ENCODE data around the gene LRBA.
"Not testable (repeated sequence)": the region's sequence is repeated elsewhere in the genome, so short reads cannot be mapped to it uniquely, and the experiment has no call there.

Gene LRBA

GRCh38 chr4:151013944-151014343, 1.1 kb downstream of the LRBA start:
- no peak for FAIRE-seq

- no peak for FAIRE-seq
Observed at GRCh38 chr4:151013491-151013890, 1.6 kb downstream of the LRBA start.

GRCh38 chr4:151012820-151013219, 2.3 kb downstream of the LRBA start:
- no peak for FAIRE-seq

GRCh38 chr4:151012376-151012775, 2.7 kb downstream of the LRBA start:
- no peak for FAIRE-seq

- no peak for FAIRE-seq
Observed at GRCh38 chr4:151004222-151004621, 10.9 kb downstream of the LRBA start.

GRCh38 chr4:151000747-151001429, 14.2 kb downstream of the LRBA start:
- FAIRE-seq = no peak

- no peak for FAIRE-seq
Observed at GRCh38 chr4:150999086-150999485, 16.0 kb downstream of the LRBA start.

GRCh38 chr4:150997141-150997540, 17.9 kb downstream of the LRBA start:
- no peak for FAIRE-seq

GRCh38 chr4:150994721-150995120, 20.4 kb downstream of the LRBA start:
- FAIRE-seq = no peak

GRCh38 chr4:150993577-150993976, 21.5 kb downstream of the LRBA start:
- not testable (repeated sequence) for FAIRE-seq

GRCh38 chr4:150990993-150991392, 24.1 kb downstream of the LRBA start:
- no peak for FAIRE-seq

GRCh38 chr4:150990250-150990649, 24.8 kb downstream of the LRBA start:
- no peak for FAIRE-seq

GRCh38 chr4:150988238-150988637, 26.8 kb downstream of the LRBA start:
- FAIRE-seq = no peak

- no peak for FAIRE-seq
Observed at GRCh38 chr4:150987204-150987603, 27.9 kb downstream of the LRBA start.

- FAIRE-seq = no peak
Observed at GRCh38 chr4:150986085-150986484, 29.0 kb downstream of the LRBA start.

- no peak for FAIRE-seq
Observed at GRCh38 chr4:150983851-150984250, 31.2 kb downstream of the LRBA start.

GRCh38 chr4:150982557-150983233, 32.4 kb downstream of the LRBA start:
- no peak for FAIRE-seq

- peak; percentile 43 for FAIRE-seq
Observed at GRCh38 chr4:150978738-150979575, 36.1 kb downstream of the LRBA start.

- no peak for FAIRE-seq
Observed at GRCh38 chr4:150976478-150977118, 38.5 kb downstream of the LRBA start.

GRCh38 chr4:150974750-150975149, 40.3 kb downstream of the LRBA start:
- no peak for FAIRE-seq

GRCh38 chr4:150974252-150974640, 40.8 kb downstream of the LRBA start:
- no peak for FAIRE-seq

- FAIRE-seq = peak; percentile 54
Observed at GRCh38 chr4:150973626-150974251, 41.3 kb downstream of the LRBA start.

- FAIRE-seq = no peak
Observed at GRCh38 chr4:150972592-150972991, 42.5 kb downstream of the LRBA start.
